IPS-15b (cell line): ENCODE data around the gene FAM168A.
"Not testable (repeated sequence)": the region's sequence is repeated elsewhere in the genome, so short reads cannot be mapped to it uniquely, and the experiment has no call there.

ENCODE experiments used
- H3K27me3 ChIP-seq: one replicate; pipeline ENCODE4 v1.6.1; 2013; ENCODE audit warnings: low read length; ENCODE audit not compliant: control insufficient read depth, insufficient read depth
- H3K36me3 ChIP-seq: one replicate; pipeline ENCODE4 v1.6.1; 2013; ENCODE audit warnings: low read length; ENCODE audit not compliant: control insufficient read depth, insufficient read depth
- H3K4me1 ChIP-seq: one replicate; pipeline ENCODE4 v1.6.1; 2013; ENCODE audit warnings: mild to moderate bottlenecking, low read length; ENCODE audit not compliant: control insufficient read depth, insufficient read depth
- H3K4me3 ChIP-seq: one replicate; pipeline ENCODE4 v1.5.1; 2013; ENCODE audit warnings: low read depth, low read length
- H3K9ac ChIP-seq: one replicate; pipeline ENCODE4 v1.6.1; 2013; ENCODE audit warnings: low read depth, mild to moderate bottlenecking, low read length
- H3K9me3 ChIP-seq: one replicate; pipeline ENCODE4 v1.6.1; 2013; ENCODE audit warnings: mild to moderate bottlenecking, low read length; ENCODE audit not compliant: control insufficient read depth, insufficient read depth

The FAM168A gene

DNA sequence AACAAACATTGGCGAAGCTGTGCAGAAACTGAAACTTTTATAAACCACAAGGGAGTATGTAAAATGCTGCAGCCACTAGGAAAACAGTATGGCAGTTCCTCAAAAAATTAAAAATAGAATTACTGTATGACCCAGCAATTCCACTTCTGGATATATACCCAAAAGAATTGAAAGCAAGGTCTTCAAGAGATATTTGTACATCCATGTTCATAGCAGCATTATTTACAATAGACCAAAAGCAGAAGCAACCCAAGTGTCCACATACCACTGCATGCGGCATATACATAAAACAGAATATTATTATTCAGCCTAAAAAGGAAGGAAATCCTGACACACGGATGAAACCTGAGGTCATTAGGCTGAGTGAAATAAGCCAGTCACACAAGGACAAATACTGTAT is 135.9 kb downstream of the FAM168A start:
- Histone ChIP-seq H3K9ac (no peak overlapping the region), H3K27me3 (no peaks in the 10 kb centered on the region), H3K9me3 (no peaks in the 10 kb centered on the region), H3K36me3 (no peaks in the 10 kb centered on the region), H3K4me1 (no peaks in the 10 kb centered on the region), H3K4me3 (no peak overlapping the region)

GRCh38 chr11:73461335-73461840 is 136.5 kb downstream of the FAM168A start:
- no peak overlapping the region for H3K9ac ChIP-seq
- H3K36me3 ChIP-seq = no peaks in the 10 kb centered on the region
- H3K27me3 ChIP-seq = no peaks in the 10 kb centered on the region
- no peak overlapping the region for H3K4me3 ChIP-seq
- H3K9me3 ChIP-seq = no peaks in the 10 kb centered on the region
- H3K4me1 ChIP-seq = no peaks in the 10 kb centered on the region

- H3K4me1 ChIP-seq = no peaks in the 10 kb centered on the region
- H3K27me3 ChIP-seq = no peaks in the 10 kb centered on the region
- H3K4me3 ChIP-seq = no peak overlapping the region
- H3K9ac ChIP-seq = no peak overlapping the region
- no peaks in the 10 kb centered on the region for H3K9me3 ChIP-seq
- no peaks in the 10 kb centered on the region for H3K36me3 ChIP-seq
Measured at GRCh38 chr11:73458201-73458600, 139.7 kb downstream of the FAM168A start.

DNA sequence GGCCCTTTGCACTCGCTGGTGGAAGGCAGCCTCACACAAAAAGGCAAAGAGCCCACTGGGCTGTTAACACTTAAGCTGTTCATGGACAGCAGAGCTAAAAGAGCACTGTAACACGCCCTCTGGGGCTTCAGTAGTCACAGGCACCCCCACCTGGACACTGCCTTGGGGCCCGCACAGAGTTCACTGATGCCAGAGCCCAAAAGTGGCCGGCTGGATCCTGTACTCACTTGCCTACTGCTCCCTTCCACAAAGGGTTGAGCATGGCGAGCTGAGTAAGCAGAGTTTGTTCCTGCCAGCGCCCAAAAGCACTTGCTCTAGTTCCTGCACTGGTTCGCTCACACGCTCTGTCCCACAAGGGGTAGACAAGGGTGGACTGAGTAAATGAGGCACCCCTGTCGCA is 142.9 kb downstream of the FAM168A start:
- Histone ChIP-seq H3K9ac (peak overlapping the region; percentile 26), H3K27me3 (no peaks in the 10 kb centered on the region), H3K4me1 (peaks cover under 1% of the 10 kb centered on the region), H3K9me3 (no peaks in the 10 kb centered on the region), H3K4me3 (no peak overlapping the region), H3K36me3 (no peaks in the 10 kb centered on the region)

GRCh38 chr11:73453562-73453961 is 144.3 kb downstream of the FAM168A start:
- Histone ChIP-seq H3K4me1 (peaks cover 5% of the 10 kb centered on the region), H3K4me3 (no peak overlapping the region), H3K9ac (no peak overlapping the region), H3K27me3 (no peaks in the 10 kb centered on the region), H3K9me3 (no peaks in the 10 kb centered on the region), H3K36me3 (no peaks in the 10 kb centered on the region)

DNA sequence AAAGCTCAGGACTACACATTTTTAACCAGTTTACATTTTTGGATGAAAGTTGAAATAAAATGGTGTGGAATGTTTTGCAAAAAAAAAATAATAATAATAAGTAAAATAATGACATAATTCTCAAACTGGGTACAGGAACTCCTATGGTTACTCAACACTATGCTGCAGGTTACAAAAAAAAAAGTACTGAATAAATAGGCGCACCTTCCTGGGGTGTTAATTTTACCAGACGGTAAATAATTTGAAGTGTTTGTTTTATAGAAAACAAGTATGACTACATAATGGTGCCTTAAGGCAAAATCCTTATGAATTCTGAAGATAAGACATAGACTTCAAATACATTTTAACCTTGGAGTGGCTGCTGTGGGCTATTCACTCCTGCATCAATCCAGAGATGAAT is 145.2 kb downstream of the FAM168A start:
- H3K4me1 ChIP-seq = peaks cover 5% of the 10 kb centered on the region
- no peaks in the 10 kb centered on the region for H3K36me3 ChIP-seq
- no peak overlapping the region for H3K9ac ChIP-seq
- no peaks in the 10 kb centered on the region for H3K9me3 ChIP-seq
- no peaks in the 10 kb centered on the region for H3K27me3 ChIP-seq
- no peak overlapping the region for H3K4me3 ChIP-seq

- H3K9me3 ChIP-seq = no peaks in the 10 kb centered on the region
- no peaks in the 10 kb centered on the region for H3K36me3 ChIP-seq
- H3K27me3 ChIP-seq = no peaks in the 10 kb centered on the region
- peaks cover 5% of the 10 kb centered on the region for H3K4me1 ChIP-seq
- H3K4me3 ChIP-seq = no peak overlapping the region
- H3K9ac ChIP-seq = no peak overlapping the region
Measured at GRCh38 chr11:73451896-73452295, 146.0 kb downstream of the FAM168A start.

DNA sequence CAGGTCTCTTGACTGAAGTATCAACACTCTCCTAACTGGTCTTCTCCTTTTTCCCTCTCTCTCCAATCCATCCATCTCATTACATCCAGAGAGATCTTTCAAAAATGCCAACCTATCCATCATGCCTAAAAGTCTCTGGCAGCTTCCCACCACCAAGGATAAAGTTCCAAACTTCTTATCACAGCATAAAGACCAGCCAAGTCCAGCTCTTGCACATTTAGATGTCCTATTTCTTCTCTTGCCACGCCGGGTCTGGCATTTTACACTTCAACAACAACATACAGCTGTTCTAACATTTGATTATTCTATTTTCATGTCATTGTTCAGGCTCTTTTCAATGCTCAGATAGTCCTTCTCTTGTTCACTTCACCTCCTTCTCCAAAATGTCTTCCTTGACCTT is 151.1 kb downstream of the FAM168A start:
- Histone ChIP-seq H3K9ac (no peak overlapping the region), H3K4me3 (no peak overlapping the region), H3K4me1 (peaks cover 5% of the 10 kb centered on the region)

GRCh38 chr11:73445980-73446379 is 151.9 kb downstream of the FAM168A start:
- Histone ChIP-seq H3K27me3 (no peaks in the 10 kb centered on the region), H3K9ac (no peak overlapping the region), H3K9me3 (no peaks in the 10 kb centered on the region), H3K36me3 (no peaks in the 10 kb centered on the region), H3K4me1 (peaks cover 5% of the 10 kb centered on the region), H3K4me3 (no peak overlapping the region)

More for the DNA sequence above, 151.1 kb downstream of the FAM168A start:
- H3K36me3 ChIP-seq = no peaks in the 10 kb centered on the region
- no peaks in the 10 kb centered on the region for H3K9me3 ChIP-seq
- no peaks in the 10 kb centered on the region for H3K27me3 ChIP-seq

DNA sequence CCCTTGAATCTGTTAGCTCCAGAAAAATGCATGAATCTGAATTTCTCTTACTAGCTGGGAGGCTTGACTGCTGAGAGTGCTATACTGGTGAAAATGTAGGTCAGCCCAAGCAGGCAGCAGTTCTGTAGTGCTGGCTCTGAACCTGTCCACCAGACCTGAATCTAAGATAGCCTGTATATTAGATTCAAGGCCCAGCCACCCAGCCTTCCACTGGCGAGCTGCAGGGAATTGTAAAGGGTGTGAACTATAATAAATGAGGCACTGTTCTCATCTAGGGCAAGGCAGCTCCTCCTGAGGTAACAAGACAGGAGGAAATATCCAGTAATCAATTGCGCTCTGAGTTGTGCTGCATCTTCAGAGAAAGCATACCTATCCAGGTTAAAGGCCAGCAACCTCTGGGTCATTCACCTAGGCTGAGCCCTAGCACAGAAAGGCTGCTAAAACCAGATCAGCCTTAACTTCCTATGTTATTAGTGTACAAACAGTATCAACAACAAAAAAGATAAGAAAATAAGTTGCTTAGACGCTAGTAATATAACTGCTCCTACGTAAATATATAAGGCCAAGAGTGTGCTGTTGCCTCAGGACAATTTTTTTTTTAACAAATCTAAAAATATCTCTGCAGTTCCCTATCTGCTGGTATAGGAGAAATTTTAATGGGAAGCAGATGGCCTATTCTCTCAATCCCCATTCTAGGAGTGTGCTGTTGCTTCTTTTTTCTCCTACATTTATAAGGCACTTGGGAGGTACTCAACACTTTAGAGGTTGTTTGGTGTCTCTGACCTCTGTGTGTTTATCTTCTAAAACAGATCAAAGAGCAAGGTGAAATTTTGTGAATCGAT is 158.7 kb downstream of the FAM168A start:
- Histone ChIP-seq H3K9me3 (no peaks in the 10 kb centered on the region), H3K9ac (no peak overlapping the region), H3K4me3 (no peak overlapping the region), H3K36me3 (no peaks in the 10 kb centered on the region), H3K4me1 (no peaks in the 10 kb centered on the region), H3K27me3 (no peaks in the 10 kb centered on the region)

GRCh38 chr11:73436859-73437258 is 161.1 kb downstream of the FAM168A start:
- H3K4me1 ChIP-seq = not testable (repeated sequence)

GRCh38 chr11:73431396-73431795 is 166.5 kb downstream of the FAM168A start:
- Histone ChIP-seq H3K9ac (no peak overlapping the region), H3K27me3 (no peaks in the 10 kb centered on the region), H3K4me1 (no peaks in the 10 kb centered on the region), H3K36me3 (no peaks in the 10 kb centered on the region), H3K4me3 (no peak overlapping the region), H3K9me3 (no peaks in the 10 kb centered on the region)

More at GRCh38 chr11:73436859-73437258, 161.1 kb downstream of the FAM168A start:
- not testable (repeated sequence) for H3K9ac ChIP-seq, H3K36me3 ChIP-seq, H3K9me3 ChIP-seq, H3K4me3 ChIP-seq, H3K27me3 ChIP-seq
